Middle frontal gyrus (tissue), 1 donor: Measurements from ENCODE around the gene SKAP2.
A peak's percentile ranks its signal among the peaks of the same experiment; 100 is the strongest.

Experiments used
- DNase-seq: peaks from one replicate; pipeline ENCODE4 v3.0.0-alpha.2; 2015; ENCODE audit warnings: low spot score; ENCODE audit errors: extremely low spot score

SKAP2 gene, protein sequence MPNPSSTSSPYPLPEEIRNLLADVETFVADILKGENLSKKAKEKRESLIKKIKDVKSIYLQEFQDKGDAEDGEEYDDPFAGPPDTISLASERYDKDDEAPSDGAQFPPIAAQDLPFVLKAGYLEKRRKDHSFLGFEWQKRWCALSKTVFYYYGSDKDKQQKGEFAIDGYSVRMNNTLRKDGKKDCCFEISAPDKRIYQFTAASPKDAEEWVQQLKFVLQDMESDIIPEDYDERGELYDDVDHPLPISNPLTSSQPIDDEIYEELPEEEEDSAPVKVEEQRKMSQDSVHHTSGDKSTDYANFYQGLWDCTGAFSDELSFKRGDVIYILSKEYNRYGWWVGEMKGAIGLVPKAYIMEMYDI

DNA sequence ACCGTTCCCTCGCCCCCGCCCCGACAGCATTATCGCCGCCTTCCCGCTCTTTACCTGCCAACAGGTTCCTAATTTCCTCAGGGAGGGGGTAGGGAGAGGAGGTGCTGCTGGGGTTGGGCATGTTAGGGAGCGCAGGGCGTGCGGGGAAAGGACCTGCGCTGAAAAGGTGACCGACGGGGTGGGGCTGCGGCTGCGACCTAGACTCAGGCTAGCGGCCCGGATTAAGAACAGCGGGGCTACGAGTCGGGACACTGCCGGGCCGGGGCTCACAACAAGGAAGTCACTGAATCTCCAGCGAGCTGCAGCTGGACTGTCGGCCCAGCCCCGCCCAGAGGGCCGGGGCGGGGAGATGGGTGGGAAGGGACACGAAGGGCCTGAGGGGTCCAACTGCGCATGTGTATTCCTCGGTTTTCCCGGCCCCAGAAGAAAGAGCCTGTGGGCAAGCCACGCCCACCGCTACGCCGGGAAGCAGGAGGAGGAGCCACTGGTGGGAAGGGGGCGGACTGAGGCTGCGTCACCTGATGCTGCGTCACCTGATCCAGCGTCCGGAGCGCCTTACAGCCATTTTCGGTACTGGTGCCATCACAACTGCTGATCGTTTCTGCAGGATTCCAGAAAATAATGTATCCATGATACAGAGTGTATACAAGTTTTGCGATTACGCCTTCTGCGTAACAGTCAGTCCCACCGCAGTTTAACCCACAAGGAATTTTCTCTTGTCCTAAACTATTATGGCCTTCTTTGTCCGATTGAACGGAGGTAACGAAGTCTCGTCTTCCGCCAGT lies at the start of gene SKAP2:
Gene SKAP2, minus strand, starts transcription at position 282 of the 785 bp plus-strand sequence. Its CDS starts 161 bp downstream, at position 121.
- DNase-seq: peak; percentile 89

DNA sequence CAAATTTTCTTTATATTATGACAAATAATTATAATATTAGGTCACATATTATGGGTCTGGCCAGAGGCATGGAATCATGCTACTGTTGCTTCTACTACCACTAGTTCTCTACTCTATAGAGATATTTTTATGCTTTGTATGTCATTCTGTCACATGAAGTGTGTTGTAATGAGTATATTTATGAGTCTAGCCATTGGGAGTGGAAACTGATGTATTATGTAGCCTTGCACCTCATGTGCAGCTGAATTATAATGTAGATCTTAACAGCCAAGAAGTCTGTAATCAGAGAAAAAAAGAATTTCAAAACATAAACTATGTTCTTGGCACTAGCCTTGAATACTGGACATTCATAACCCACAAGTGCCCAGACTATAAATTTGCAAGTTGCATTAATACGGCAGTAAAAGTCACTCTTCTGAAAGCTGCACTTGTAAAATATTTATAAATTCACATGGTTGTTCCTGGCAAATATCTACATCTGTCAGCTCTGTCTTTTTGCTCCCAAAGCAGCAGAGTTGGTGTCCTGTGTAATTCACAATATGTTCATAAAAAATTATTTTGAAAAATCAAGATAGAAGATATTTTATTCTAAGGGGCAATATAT lies 48.6 kb upstream of the SKAP2 start:
- no peak for DNase-seq

DNA sequence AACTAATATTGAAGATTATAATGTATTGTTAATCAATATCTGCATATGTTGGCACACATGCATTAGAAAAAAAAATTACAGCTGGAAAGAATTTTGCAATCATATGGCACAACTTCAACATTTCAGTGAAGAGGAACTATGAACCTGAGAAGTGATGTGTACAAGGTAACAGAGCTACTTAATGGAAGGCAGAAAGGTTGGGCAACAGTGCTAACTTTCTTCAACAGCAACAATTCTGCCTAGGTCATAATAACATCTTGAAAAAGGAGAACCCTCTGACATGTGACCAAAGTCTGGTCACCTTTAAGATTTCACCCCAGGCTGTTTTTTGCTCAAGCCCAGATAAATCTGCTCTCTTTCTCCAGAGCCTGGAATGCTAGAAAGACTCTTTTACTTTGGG lies 47.9 kb upstream of the SKAP2 start:
- no peak for DNase-seq

DNA sequence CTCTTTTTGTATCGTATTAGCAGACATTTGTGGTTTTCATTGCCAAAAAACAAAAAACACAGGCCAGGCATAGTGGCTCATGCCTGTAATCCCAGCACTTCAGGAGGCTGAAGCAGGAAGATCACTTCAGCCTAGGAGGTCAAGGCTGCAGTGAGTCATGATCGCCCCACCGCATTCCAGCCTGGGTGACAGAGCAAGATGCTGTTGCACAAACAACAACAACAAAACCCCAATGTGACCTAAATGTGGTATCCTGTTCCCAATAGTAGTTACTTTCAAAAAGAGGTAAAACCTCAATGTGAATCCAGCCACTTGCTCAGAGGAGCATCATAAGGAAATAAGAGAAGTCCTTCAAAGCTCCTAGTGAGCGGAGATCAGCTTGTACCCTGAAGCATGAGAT lies 45.8 kb upstream of the SKAP2 start:
- no peak for DNase-seq

DNA sequence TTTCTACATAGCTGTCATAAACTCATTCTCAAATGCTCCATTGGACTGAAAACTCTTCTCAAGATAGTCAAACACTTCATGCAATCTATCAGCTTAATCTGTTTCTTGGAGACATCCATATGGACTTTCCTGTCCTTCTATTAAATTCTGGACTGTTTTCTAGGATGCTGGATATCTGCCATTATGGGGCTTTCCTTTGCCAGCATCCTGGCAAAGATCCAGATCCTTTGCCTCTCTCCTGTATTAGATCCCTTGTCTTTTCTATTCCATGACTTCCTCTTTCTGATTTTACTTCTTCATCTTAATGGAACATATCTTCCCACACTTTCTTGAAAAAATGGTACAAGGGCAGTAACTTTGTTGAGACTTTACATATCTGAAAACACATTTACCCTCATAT lies 35.9 kb upstream of the SKAP2 start:
- no peak for DNase-seq

DNA sequence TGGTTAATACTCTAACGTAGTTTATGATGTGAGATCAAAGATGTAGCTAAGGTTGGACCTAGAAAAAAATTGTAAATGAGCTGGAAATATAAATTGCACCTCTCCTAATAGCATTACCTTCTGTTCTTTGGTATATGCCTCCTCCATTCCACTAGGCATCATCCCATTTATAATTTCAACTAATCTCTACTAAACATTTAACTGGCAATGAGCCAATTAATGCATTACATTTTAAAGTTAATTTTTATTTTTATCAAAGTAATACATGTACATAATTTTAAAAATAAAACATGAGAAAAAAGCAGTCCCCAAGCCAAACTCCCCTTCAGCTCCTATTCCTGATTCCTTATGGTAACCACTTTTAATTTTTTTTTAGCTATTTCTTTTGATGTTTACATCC lies 35.1 kb upstream of the SKAP2 start:
- no peak for DNase-seq

DNA sequence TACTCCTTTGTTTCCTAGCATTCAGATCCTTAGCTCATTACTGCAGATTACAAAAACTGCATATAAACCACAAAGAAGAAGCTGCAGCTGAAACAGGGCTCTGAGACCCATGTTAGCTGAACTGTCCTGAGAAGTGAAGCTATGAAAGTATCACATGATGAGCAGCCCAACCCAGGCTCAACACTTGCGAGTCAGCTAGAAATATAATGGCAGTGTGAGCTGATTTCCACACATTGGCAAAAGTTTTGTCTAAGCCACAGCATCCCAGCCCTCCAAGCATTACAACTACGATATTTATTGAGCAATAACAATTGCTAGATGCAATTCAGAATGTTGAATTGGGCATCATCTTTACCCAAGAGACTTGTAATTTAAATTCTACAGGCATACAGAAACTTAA lies 34.5 kb upstream of the SKAP2 start:
- no peak for DNase-seq

DNA sequence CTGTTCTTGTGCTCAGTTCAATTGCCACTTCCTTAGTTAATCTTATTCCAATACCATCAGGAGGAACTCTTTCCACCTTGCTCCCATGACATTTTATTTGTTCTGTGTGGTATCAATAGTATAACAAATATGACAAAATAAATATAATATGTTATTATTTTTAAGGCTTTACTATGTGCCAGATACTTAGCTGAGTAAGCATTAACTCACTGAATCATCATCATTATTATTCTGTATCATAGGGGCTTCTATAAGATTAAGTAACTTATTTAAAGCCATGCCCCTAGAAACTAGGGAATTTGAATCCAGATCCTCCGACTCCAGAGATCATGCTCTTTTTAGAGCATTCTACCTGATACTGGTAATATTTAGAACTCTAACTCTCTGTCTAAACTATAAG lies 33.5 kb upstream of the SKAP2 start:
- DNase-seq: no peak

DNA sequence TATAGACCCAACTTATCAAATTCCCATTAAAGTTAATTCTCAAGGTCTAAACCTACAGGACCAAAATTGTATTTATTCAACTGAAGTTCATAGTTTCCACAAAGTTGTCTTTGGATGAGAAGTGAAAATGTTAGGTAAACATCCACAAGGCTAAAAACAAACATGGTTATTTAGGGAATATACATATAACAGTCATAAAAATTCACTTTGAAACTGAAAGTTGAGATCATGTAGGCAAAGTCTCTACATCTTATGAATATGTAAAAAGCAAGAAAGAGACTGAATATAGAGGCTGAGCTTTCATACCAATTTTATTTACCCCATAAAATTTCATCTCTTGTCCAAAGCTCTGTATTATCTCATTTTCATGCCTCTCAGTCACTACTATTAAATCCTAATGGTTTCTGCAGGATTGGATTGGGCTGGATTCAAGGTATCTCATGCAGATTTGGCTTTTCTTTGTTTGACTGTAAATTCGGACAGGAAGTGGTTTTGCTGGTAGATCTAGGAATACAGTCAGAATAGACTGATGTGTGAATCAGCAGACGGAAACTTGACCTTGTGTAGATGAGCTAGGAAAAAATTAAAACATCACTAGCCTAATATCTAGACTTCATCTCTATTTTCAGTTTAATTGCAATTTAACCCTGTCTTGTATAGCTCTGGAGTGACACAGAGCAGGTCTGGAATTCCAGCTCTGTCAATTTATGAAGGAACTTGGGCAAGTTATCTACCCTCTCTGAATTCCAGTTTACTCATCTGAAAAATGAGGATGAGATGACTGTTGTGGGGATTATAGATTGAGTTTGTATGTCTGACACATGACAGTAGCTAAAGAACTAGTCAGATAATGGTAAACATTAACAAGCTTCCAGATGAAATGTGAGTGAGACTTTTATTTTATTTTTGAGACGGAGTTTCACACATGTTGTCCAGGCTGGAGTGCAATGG lies 27.3 kb upstream of the SKAP2 start:
- DNase-seq: no peak

DNA sequence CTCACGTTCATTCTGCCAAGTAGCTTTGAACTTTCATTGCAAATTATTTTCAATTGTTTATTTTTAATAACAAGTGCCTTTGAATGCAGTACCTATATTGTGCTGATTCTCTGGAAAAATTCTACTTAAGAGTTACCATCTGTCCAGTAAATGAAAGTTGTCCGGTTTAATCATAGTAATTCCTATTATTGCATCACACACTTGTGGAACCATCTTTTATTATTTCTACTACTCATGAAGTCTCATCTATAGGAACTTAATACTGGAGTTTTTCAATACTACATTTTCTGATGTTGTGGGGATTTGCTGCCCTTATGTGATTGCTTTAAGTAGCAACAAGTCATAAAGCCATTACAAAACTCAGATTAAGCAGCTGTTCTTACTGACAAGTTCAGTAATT lies 16.5 kb upstream of the SKAP2 start:
- DNase-seq: no peak

DNA sequence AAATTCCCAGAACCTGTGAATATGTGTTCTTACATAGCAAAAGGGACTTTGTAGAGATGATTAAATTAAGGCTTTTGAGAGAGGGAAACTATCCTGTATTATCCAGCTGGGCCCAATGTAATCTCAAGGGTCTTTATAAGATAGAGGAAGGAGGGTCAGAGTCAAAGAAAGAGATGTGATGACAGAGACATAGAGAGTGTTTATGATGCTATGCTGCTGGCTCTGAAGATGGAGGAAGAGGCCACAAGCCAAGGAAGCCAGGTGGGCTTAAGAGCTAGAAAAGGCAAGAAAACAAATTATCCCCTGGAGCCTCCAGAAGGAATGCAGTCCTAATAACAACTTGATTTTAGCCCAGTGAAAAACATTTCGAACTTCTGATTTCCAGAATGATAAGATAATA lies 15.3 kb upstream of the SKAP2 start:
- DNase-seq: no peak

DNA sequence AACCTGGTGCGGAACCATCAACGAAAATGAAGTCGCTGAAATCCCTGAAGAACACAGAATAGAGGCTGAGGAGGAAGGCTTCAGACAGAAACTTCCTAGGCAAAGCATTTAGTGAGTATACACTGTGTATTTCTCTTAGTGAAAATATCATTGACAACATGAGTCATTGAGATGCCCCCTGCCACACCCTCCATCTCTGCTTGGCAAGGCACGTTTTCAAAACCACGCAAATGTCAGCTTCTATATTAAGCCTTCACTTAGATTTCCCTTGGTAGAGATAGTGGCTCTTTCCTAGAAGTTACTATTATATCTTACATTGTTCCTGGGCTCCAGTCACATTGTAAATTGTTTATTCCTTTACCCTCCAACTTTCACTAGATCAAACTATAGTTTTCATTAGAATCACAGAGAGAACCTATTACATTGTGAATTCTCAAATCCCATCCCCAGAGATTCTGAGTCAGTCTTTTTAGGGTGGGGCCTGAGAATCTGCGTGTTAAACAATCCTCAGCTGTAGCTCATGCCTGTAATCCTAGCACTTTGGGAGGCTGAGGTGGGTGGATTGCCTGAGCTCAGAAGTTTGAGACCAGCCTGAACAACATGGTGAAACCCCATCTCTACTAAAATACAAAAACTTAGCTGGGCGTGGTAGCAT lies 4.6 kb upstream of the SKAP2 start:
- DNase-seq: no peak

DNA sequence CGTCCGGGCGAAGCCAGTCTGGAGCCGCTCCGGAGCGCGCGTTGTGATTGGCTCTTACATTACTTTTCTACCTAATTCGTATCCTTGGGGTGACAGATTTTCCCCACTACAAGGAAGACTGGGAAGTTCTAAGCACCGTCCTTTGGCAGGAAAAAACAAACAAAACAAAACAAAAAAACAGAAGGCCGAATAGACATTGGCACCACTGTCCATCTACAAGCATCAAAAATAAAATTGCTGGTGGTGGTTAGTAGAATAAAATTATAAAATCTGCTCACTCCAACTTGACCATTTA lies 651 bp upstream of the SKAP2 start:
- no peak for DNase-seq

DNA sequence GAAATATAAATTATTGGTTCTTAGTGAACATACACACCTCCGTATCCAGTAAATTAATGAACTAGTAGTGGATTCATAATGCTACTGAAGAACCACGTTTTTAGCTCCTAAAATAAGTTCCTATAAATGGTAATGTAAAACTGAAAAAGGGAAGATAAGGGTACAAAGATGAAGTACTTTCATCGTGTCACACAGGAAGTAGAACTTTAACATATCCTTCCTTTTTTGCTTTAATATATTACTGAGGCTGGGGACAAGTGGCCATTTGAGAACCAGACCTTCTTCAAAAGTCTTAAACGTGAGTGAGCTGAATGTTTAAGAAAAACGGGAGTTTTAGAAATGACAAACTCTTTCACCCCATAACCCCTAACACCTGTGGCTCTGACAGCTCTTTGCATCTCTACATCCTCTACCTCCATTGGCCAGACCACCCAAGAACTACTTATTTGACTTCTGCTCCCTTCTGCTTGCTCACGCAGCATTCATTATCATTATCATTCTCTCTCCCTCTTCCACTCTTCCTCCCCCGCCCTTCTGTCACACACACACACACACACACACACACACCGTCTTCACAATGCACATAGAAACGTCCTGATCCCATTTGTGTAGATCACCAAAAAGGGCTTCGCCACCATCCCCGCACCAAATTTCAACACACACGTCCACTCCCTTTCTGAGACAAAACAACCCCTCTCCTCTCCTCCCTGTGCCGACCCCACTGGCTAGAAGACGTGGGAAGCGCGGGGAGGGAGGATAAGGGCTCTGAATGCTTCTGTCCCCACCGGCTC lies 677 bp downstream of the SKAP2 start:
- no peak for DNase-seq

DNA sequence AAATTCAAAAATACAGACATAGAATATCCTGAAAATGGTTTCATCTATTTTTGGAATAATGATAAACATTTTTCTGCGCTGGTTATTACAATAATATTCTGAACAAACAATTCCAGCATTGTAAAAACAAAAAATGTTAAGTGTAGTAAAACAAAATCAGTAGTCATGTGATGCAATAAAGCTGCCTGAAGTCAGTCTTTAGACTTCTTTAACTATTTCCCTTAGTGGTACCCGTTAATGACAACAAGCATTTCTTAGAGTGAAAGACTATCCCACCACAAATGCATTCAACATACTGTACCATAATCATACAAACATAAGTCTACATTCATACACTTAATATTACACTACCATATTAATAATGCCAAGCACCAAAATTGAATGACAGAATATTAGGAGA lies 1.6 kb downstream of the SKAP2 start:
- DNase-seq: no peak

DNA sequence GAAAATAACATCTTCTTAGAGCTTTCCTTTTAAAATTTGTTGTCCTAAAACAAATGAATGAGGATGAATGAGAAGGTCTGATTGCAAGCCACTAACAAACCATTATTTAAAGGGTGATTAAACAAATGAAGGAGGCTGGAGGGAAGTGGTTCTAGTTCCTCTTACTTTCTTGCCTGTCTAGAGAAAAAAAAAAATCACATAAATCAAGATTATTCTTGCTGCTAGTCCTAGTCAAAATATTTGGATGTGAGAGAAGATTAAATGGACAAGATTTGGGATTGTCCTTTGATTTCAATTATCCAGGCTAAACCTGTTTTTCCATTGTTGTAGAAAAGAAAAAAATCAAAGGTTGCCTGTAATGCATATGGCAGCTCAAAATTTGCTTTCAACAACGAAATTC lies 3.3 kb downstream of the SKAP2 start:
- no peak for DNase-seq

DNA sequence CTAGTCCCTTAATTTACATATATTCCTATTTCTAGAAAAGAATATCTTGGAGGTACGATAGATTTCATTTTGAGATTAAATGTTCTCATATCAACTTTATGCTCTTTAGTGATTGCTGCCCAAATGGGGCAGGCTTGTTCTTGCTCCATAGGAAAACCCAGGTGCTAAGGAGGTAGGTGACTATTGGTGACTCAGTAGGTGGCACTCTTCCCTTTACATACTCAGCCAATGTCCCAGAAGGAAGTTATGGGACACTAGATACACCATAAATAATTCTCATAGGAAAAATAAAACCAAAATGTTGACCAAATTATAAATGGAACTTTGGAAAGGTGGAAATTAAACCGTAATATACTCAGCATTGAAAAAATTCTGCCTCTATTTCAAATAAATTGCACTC lies 4.0 kb downstream of the SKAP2 start:
- DNase-seq: no peak

DNA sequence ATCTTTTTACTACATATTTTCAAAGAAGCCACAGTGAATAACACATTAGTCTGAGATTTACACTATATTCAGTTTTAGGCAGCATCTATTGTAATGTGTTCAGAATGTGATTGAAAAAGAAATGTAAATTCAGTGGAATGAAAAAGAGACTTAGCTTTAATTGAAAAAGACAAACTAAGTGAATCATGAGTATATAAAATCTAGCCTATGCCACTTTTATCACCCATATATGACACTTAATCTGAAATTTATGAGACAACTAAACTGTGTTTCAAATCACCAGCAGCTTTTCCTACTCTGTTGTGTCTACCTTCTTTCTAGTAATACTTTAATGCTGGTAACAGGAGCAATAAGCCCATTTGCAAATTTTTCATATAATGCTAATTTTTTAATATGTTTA lies 4.7 kb downstream of the SKAP2 start:
- no peak for DNase-seq

DNA sequence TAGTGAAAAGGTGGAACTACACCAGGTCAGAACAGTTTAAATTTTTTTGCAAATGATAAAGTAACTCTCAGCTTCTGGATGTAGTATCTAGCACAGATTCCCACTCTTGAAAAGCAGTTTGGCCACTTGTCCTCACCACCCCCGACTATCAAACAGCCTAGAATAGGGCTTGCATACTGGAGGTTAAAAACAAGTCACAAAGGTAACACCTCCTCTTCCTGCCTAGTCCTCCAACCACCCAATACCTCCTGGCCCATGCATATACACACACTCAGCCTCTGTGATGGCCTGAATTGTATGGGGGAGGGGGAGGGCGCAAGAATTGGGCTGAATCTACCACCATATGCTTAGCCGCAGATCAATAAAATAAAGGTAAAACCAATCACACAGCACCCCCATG lies 5.7 kb downstream of the SKAP2 start:
- DNase-seq: no peak

DNA sequence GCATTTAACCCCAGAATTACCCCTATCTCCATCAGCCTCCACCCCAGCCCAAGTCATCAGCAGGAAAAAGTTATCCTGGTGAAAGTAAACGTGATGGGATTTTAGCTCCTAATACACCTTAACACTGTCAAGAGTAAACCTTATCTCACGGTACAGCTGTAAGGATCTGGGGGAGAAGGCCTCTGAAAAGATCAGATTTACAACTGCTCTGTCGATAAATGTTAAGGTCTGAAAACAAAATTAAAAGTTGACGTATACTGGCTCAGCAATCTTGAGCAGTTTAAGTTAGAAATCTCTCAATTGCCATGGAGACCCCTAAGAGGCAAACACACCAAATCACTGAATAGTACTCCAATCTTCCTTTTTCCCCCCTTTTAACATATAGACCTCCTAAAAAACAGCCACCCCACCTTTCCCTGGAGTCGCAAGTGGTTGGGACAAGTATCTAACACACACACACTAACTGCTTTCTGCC lies 6.1 kb downstream of the SKAP2 start:
- DNase-seq: no peak
